A673 (cell line): Measurements from ENCODE around the gene TCEAL9. TPM values are rescaled to one million over a fixed set of nuclear protein-coding genes. Genes with fewer than 3 reads are reported as not detected.

Source experiments
- BruUV-seq: library from RNA; stranded (reverse); fragments of 400-500 nt; replicated peaks from 2 replicates; lab custom pipeline; 2021; lab: Mats Ljungman, UMichigan
- CTCF ChIA-PET: fragments of 300-600 bp; sonication (Branson Sonifier 250); formaldehyde crosslinking; loops from one replicate; lab custom pipeline; 2022; ENCODE audit warnings: antibody characterized with exemption; lab: Charles Lee
- POLR2A ChIA-PET: fragments of 300-600 bp; sonication (Branson Sonifier 250); formaldehyde crosslinking; loops from one replicate; lab custom pipeline; 2022; ENCODE audit warnings: antibody characterized with exemption; ENCODE audit not compliant: low non-redundant PET; lab: Charles Lee
- DNase-seq: peaks from one replicate; pipeline ENCODE4 v3.0.0-alpha.2; 2015; ENCODE audit warnings: low spot score
- H3K27ac ChIP-seq: fragments of 200-600 bp; sonication (generic); 2 replicates; pipeline ENCODE4 v1.5.1; 2016; ENCODE audit warnings: mixed run types, low read depth, mild to moderate bottlenecking, mixed read lengths, antibody characterized with exemption, low read length; ENCODE audit not compliant: poor library complexity, severe bottlenecking
- H3K27me3 ChIP-seq: fragments of 200-600 bp; sonication (generic); replicated peaks from 2 replicates; pipeline ENCODE4 v1.6.1; 2017; ENCODE audit warnings: mixed run types, low read depth, mild to moderate bottlenecking, mixed read lengths, antibody characterized with exemption, low read length; ENCODE audit not compliant: insufficient read depth, poor library complexity
- H3K36me3 ChIP-seq: fragments of 200-600 bp; sonication (generic); 2 replicates; pipeline ENCODE4 v1.6.1; 2016; ENCODE audit warnings: mixed run types, mild to moderate bottlenecking, mixed read lengths, antibody characterized with exemption, low read length; ENCODE audit not compliant: insufficient read depth, poor library complexity, severe bottlenecking
- H3K4me1 ChIP-seq: fragments of 200-600 bp; sonication (generic); 2 replicates; pipeline ENCODE4 v1.6.1; 2017; ENCODE audit warnings: mixed run types, mild to moderate bottlenecking, mixed read lengths, antibody characterized with exemption, low read length; ENCODE audit not compliant: insufficient read depth, poor library complexity, severe bottlenecking
- H3K4me3 ChIP-seq: fragments of 200-600 bp; sonication (generic); 2 replicates; pipeline ENCODE4 v1.5.1; 2016; ENCODE audit warnings: low read depth, mixed run types, mild to moderate bottlenecking, mixed read lengths, low read length; ENCODE audit not compliant: poor library complexity, severe bottlenecking
- H3K9me3 ChIP-seq: fragments of 200-600 bp; sonication (generic); 2 replicates; pipeline ENCODE4 v1.6.1; 2016; ENCODE audit warnings: mixed run types, low read depth, mild to moderate bottlenecking, mixed read lengths, antibody characterized with exemption, low read length; ENCODE audit not compliant: poor library complexity, severe bottlenecking
- CTCF ChIP-seq: fragments of 300-800, 200-600 bp; sonication (generic); conservative IDR thresholded peaks from 2 replicates; pipeline ENCODE4 v1.5.1; 2017; ENCODE audit warnings: low read depth, mild to moderate bottlenecking, antibody characterized with exemption, low read length, moderate library complexity, mixed read lengths
- EZH2 ChIP-seq: fragments of 200-600 bp; sonication (generic); IDR thresholded peaks from 2 replicates; pipeline ENCODE4 v1.6.1; 2017; ENCODE audit warnings: borderline replicate concordance, low read depth, mild to moderate bottlenecking, mixed read lengths, antibody characterized with exemption, low read length; ENCODE audit not compliant: poor library complexity, severe bottlenecking
- intact Hi-C: fragments of 100-400 bp; cut with micrococcal nuclease; formaldehyde crosslinking; loops from one replicate; pipeline ENCODE4 v1.10.0; 2022; ENCODE audit not compliant: unreplicated experiment
- total RNA-seq: library from RNA; stranded (reverse); gene quantifications from 2 replicates; pipeline ENCODE4 v1.2.3, GENCODE V29; 2021

Gene TCEAL9
- total RNA-seq, 1 experiment from 2014 or later: 48.6 TPM

GRCh38 chrX:103360092-103360491 lies 3.8 kb downstream of the TCEAL9 start:
- Histone ChIP-seq H3K36me3 (peaks cover 5% of the 10 kb centered on the region), H3K4me3 (no peak overlapping the region), H3K27me3 (no peaks in the 10 kb centered on the region), H3K9me3 (no peaks in the 10 kb centered on the region), H3K4me1 (no peaks in the 10 kb centered on the region), H3K27ac (no peak overlapping the region)
- BruUV-seq: no TSS peak
- POLR2A ChIA-PET: no interaction called here
- intact Hi-C loops: no loop called here
- no peak for DNase-seq
- CTCF ChIA-PET: no interaction called here
- TF ChIP-seq CTCF (no peak), EZH2 (no peak)

GRCh38 chrX:103360916-103361315 lies 4.6 kb downstream of the TCEAL9 start:
- Histone ChIP-seq H3K36me3 (peaks cover 5% of the 10 kb centered on the region), H3K4me1 (no peaks in the 10 kb centered on the region), H3K4me3 (no peak overlapping the region), H3K27ac (no peak overlapping the region), H3K27me3 (no peaks in the 10 kb centered on the region), H3K9me3 (no peaks in the 10 kb centered on the region)
- no peak for TF ChIP-seq EZH2
- TF ChIP-seq CTCF: no peak
- no TSS peak for BruUV-seq
- intact Hi-C loops: no loop called here
- CTCF ChIA-PET: no interaction called here
- DNase-seq: no peak
- POLR2A ChIA-PET: no interaction called here

- ChIA-PET CTCF (no interaction called here), POLR2A (no interaction called here)
- no peak overlapping the region for H3K27ac ChIP-seq
- no peak overlapping the region for H3K4me3 ChIP-seq
- no peaks in the 10 kb centered on the region for H3K4me1 ChIP-seq
- intact Hi-C loops: no loop called here
- H3K9me3 ChIP-seq: no peaks in the 10 kb centered on the region
- peaks cover 5% of the 10 kb centered on the region for H3K36me3 ChIP-seq
- no peak for DNase-seq
- H3K27me3 ChIP-seq: no peaks in the 10 kb centered on the region
- BruUV-seq: no TSS peak
- TF ChIP-seq EZH2 (no peak), CTCF (no peak)
Observed at GRCh38 chrX:103361798-103362197, 5.5 kb downstream of the TCEAL9 start.
